ENCODE results near the gene HIRIP3. TPM values are rescaled to one million over a fixed set of nuclear protein-coding genes. Genes with fewer than 3 reads are reported as not detected.

The HIRIP3 gene
- total and polyA plus RNA-seq, 2 of the 4 experiments (the other 2 are of a cell fraction): 5.0 to 10.5 TPM

GRCh38 chr16:29943846-29944799, 51.3 kb downstream of the HIRIP3 start:
- 0% methylated on average over 3 of the region's 11 CpGs; no CpG with 5 or more reads in 1 of the 2 experiments for WGBS, 2 experiments (ENCODE audit: extremely low coverage in 2 of 2, insufficient read length in 1 of 2)
- in situ Hi-C loops (cut with MboI; ENCODE audit: low sequenced_read_pairs): no loop called here
- Histone ChIP-seq H3K4ac (ENCODE audit: low read depth, low read length) (peak overlapping the region; percentile 78), H2BK15ac (ENCODE audit: low read depth, low read length) (peak overlapping the region; percentile 65; the same call in 2 of the 3 replicates), H3K4me1 (ENCODE audit: control insufficient read depth, insufficient read depth, low read length) (peaks cover 4% of the 10 kb centered on the region), H3K36me3 (ENCODE audit: control insufficient read depth, insufficient read depth, low read length) (no peaks in the 10 kb centered on the region), H2BK20ac (ENCODE audit: low read depth, low read length) (peak overlapping the region; percentile 98), H4K20me1 (ENCODE audit: insufficient read depth, low read length) (no peaks in the 10 kb centered on the region; the same call in 1 of the 2 replicates), H3K14ac (replicated peaks; ENCODE audit: low read depth, low read length) (peak overlapping the region; percentile 93), H4K91ac (ENCODE audit: insufficient read depth, low read depth, low read length) (peak overlapping the region; percentile 88), H2AFZ (replicated peaks; ENCODE audit: low read length, poor library complexity) (peak overlapping the region; percentile 89), H3K4me2 (ENCODE audit: low read depth, low read length) (peak overlapping the region; percentile 35), H3K56ac (ENCODE audit: extremely low read depth, insufficient read depth, low read length) (peak overlapping the region; percentile 67), H3K18ac (ENCODE audit: low read depth, low read length) (peak overlapping the region; percentile 80), H3K27ac (ENCODE audit: insufficient read depth, low read length) (peak overlapping the region; percentile 82), H3K23ac (ENCODE audit: low read depth, low read length) (peak overlapping the region; percentile 90), H3K4me3 (ENCODE audit: insufficient read depth, low read depth, low read length) (no peak overlapping the region), H2AK5ac (ENCODE audit: low read depth, low read length) (peak overlapping the region; percentile 62), H4K8ac (ENCODE audit: low read depth in 2 of 2, low read length in 2 of 2) (peak overlapping the region; percentile 6 to 77), H3K9me3 (ENCODE audit: control insufficient read depth, insufficient read depth, low read length) (0 out of 2 replicates have a peak, but pooled peaks cover 2% of the 10 kb centered on the region), H3K9me1 (ENCODE audit: insufficient read depth, low read length) (0 out of 2 replicates have a peak, but pooled peaks cover 3% of the 10 kb centered on the region), H3K27me3 (ENCODE audit: control insufficient read depth, insufficient read depth, low read length) (no peaks in the 10 kb centered on the region), H4K5ac (ENCODE audit: low read depth, low read length) (peak overlapping the region; percentile 83), H2AK9ac (replicated peaks; ENCODE audit: low read depth, low read length, poor library complexity) (peak overlapping the region; percentile 84), H3K9ac (ENCODE audit: low read depth, low read length) (peak overlapping the region; percentile 27), H2BK5ac (ENCODE audit: low read depth, low read length, poor library complexity, severe bottlenecking) (peak overlapping the region; percentile 81), H3K79me1 (ENCODE audit: low read depth in 1 of 2, low read length in 2 of 2) (no peaks in the 10 kb centered on the region), H2BK120ac (ENCODE audit: low read depth, low read length) (peak overlapping the region; percentile 91)
- intact Hi-C loops (cut with micrococcal nuclease): loop anchor here (1.0 kb wide), 2 partner anchors 17 to 44 kb away; partner anchors contain the start of gene ASPHD1
- no TSS peak for BruUV-seq (replicated peaks)
- dilution Hi-C loops (cut with HindIII; ENCODE audit: low sequenced_read_pairs, unreplicated experiment): no loop called here
- peak; percentile 99 for DNase-seq
- CTCF ChIA-PET: interaction anchor here (0.6 to 1.7 kb wide), 4 partner anchors 14 to 170 kb away, joined by 3 to 5 read pairs (median 4); no protein-coding TSS in a partner anchor
- TF ChIP-seq POLR2A (IDR thresholded peaks at IDR 0.05; ENCODE audit: low read depth, low read length) (peak; percentile 75), RCOR1 (IDR thresholded peaks at IDR 0.05; ENCODE audit: insufficient replicate concordance, low read length) (peak; percentile 75), USF2 (IDR thresholded peaks at IDR 0.05; ENCODE audit: low read depth, low read length) (no peak), RAD21 (IDR thresholded peaks at IDR 0.05; ENCODE audit: low read length) (peak; percentile 52), CTCF (conservative IDR thresholded peaks at IDR 0.05; ENCODE audit: low read depth, low read length) (peak; percentile 56), NFE2L2 (IDR thresholded peaks at IDR 0.05; ENCODE audit: low read depth, low read length) (peak; percentile 29; the same call in 1 of the 2 replicates), MAZ (IDR thresholded peaks at IDR 0.05; ENCODE audit: borderline replicate concordance, low read depth, low read length) (no peak; the same call in 1 of the 2 replicates), FOS (IDR thresholded peaks at IDR 0.05; ENCODE audit: low read depth, low read length) (peak; percentile 74), MXI1 (IDR thresholded peaks at IDR 0.05; ENCODE audit: borderline replicate concordance, low read depth, low read length) (no peak), CEBPB (IDR thresholded peaks at IDR 0.05; ENCODE audit: low read depth, low read length) (peak; percentile 18; the same call in 1 of the 2 replicates), MAFK (IDR thresholded peaks at IDR 0.05; ENCODE audit: low read depth, low read length) (no peak), BHLHE40 (IDR thresholded peaks at IDR 0.05; ENCODE audit: low read depth, low read length) (no peak), SMC3 (IDR thresholded peaks at IDR 0.05; ENCODE audit: low read depth, low read length) (peak; percentile 27)
- ATAC-seq (ENCODE audit: low read depth): peak; percentile 99
- POLR2A ChIA-PET (ENCODE audit: unreplicated experiment): interaction anchor here (0.6 to 1.4 kb wide), 2 partner anchors 18 to 21 kb away, joined by 5 to 7 read pairs; partner anchors contain the start of gene TMEM219
